ENCODE data around the gene ASB15. TPM values are rescaled to one million over a fixed set of nuclear protein-coding genes. Genes with fewer than 3 reads are reported as not detected.

ASB15 gene
- total RNA-seq, 1 experiment from 2014 or later: not detected

GRCh38 chr7:123622660-123623386, 21.2 kb downstream of the ASB15 start:
- intact Hi-C loops (cut with micrococcal nuclease; ENCODE audit: unreplicated experiment): no loop called here
- in situ Hi-C loops (cut with HindIII; ENCODE audit: low pct_unique_long_range_greater_than_20kb, low sequenced_read_pairs): no loop called here
- H3K36me3 ChIP-seq (ENCODE audit: control insufficient read depth, insufficient read depth, low read length): no peaks in the 10 kb centered on the region
- BruUV-seq (replicated peaks): no TSS peak
- no peaks in the 10 kb centered on the region for H3K4me1 ChIP-seq (ENCODE audit: control insufficient read depth, insufficient read depth, low read length)
- no peak for ATAC-seq
- no peak overlapping the region for H3K27ac ChIP-seq (ENCODE audit: low read length)
- POLR2A ChIA-PET: no interaction called here
- H3K9me3 ChIP-seq (ENCODE audit: control insufficient read depth, insufficient read depth, low read depth, low read length): no peaks in the 10 kb centered on the region
- DNase-seq (ENCODE audit: low read depth, low spot score): no peak
- TF ChIP-seq, protein P1, sequence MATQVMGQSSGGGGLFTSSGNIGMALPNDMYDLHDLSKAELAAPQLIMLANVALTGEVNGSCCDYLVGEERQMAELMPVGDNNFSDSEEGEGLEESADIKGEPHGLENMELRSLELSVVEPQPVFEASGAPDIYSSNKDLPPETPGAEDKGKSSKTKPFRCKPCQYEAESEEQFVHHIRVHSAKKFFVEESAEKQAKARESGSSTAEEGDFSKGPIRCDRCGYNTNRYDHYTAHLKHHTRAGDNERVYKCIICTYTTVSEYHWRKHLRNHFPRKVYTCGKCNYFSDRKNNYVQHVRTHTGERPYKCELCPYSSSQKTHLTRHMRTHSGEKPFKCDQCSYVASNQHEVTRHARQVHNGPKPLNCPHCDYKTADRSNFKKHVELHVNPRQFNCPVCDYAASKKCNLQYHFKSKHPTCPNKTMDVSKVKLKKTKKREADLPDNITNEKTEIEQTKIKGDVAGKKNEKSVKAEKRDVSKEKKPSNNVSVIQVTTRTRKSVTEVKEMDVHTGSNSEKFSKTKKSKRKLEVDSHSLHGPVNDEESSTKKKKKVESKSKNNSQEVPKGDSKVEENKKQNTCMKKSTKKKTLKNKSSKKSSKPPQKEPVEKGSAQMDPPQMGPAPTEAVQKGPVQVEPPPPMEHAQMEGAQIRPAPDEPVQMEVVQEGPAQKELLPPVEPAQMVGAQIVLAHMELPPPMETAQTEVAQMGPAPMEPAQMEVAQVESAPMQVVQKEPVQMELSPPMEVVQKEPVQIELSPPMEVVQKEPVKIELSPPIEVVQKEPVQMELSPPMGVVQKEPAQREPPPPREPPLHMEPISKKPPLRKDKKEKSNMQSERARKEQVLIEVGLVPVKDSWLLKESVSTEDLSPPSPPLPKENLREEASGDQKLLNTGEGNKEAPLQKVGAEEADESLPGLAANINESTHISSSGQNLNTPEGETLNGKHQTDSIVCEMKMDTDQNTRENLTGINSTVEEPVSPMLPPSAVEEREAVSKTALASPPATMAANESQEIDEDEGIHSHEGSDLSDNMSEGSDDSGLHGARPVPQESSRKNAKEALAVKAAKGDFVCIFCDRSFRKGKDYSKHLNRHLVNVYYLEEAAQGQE (IDR thresholded peaks at IDR 0.05; ENCODE audit: insufficient read depth in 1 of 2, low read depth in 2 of 2, low read length in 1 of 2): no peak
- TF ChIP-seq CTCF (IDR thresholded peaks at IDR 0.05) (no peak), SIN3A (IDR thresholded peaks at IDR 0.05; ENCODE audit: borderline replicate concordance, insufficient read depth, low read depth, low read length) (no peak), TCF7L2 (IDR thresholded peaks at IDR 0.05; ENCODE audit: low read depth, low read length) (no peak)
- CTCF ChIA-PET: no interaction called here
- no peak overlapping the region for H3K4me3 ChIP-seq (ENCODE audit: low read depth in 2 of 2, low read length in 2 of 2)
- no peaks in the 10 kb centered on the region for H3K27me3 ChIP-seq (ENCODE audit: control insufficient read depth, insufficient read depth, low read length)

GRCh38 chr7:123624527-123625183, 23.0 kb downstream of the ASB15 start:
- H3K27me3 ChIP-seq (ENCODE audit: control insufficient read depth, insufficient read depth, low read length): no peaks in the 10 kb centered on the region
- no peaks in the 10 kb centered on the region for H3K36me3 ChIP-seq (ENCODE audit: control insufficient read depth, insufficient read depth, low read length)
- no peak overlapping the region for H3K27ac ChIP-seq (ENCODE audit: low read length)
- ChIA-PET POLR2A (no interaction called here), CTCF (no interaction called here)
- intact Hi-C loops (cut with micrococcal nuclease; ENCODE audit: unreplicated experiment) (no loop called here), in situ Hi-C loops (cut with HindIII; ENCODE audit: low pct_unique_long_range_greater_than_20kb, low sequenced_read_pairs) (no loop called here)
- H3K4me1 ChIP-seq (ENCODE audit: control insufficient read depth, insufficient read depth, low read length): no peaks in the 10 kb centered on the region
- TF ChIP-seq CTCF (IDR thresholded peaks at IDR 0.05) (peak; percentile 70), TCF7L2 (IDR thresholded peaks at IDR 0.05; ENCODE audit: low read depth, low read length) (no peak)
- no TSS peak for BruUV-seq (replicated peaks)
- H3K4me3 ChIP-seq (ENCODE audit: low read depth in 2 of 2, low read length in 2 of 2): no peak overlapping the region
- no peak for ATAC-seq
- peak; percentile 28 for DNase-seq (ENCODE audit: low read depth, low spot score)
- H3K9me3 ChIP-seq (ENCODE audit: control insufficient read depth, insufficient read depth, low read depth, low read length): no peaks in the 10 kb centered on the region

All from Panc1 (cell line).